GM19455 (cell line): ENCODE measurements around the gene ZBTB8A.
"Not testable (repeated sequence)": the region's sequence is repeated elsewhere in the genome, so short reads cannot be mapped to it uniquely, and the experiment has no call there.

Experiments
- ATAC-seq: cut with Tn5 transposase; IDR thresholded peaks from one replicate; pipeline ENCODE4 v1.9.1; 2021; ENCODE audit not compliant: unreplicated experiment

The ZBTB8A gene

GRCh38 chr1:32538887-32539583 lies at the start of gene ZBTB8A:
ZBTB8A (plus strand) TSS chr1:32539427; CDS start chr1:32592932, 53,505 bp downstream.
- ATAC-seq = no peak

GRCh38 chr1:32489774-32490454 lies 49.3 kb upstream of the ZBTB8A start:
- ATAC-seq = no peak

- ATAC-seq = no peak
These were observed 47.8 kb upstream of the ZBTB8A start for GRCh38 chr1:32491386-32491785.

GRCh38 chr1:32494196-32494595 lies 45.0 kb upstream of the ZBTB8A start:
- no peak for ATAC-seq

- ATAC-seq = no peak
These were observed 44.4 kb upstream of the ZBTB8A start for GRCh38 chr1:32494711-32495337.

GRCh38 chr1:32496127-32496526 lies 43.1 kb upstream of the ZBTB8A start:
- ATAC-seq = no peak

GRCh38 chr1:32498751-32499150 lies 40.5 kb upstream of the ZBTB8A start:
- no peak for ATAC-seq

- peak; percentile 61 for ATAC-seq
These were observed 38.6 kb upstream of the ZBTB8A start for GRCh38 chr1:32500387-32501209.

GRCh38 chr1:32501865-32502264 lies 37.4 kb upstream of the ZBTB8A start:
- ATAC-seq = no peak

- ATAC-seq = no peak
These were observed 36.1 kb upstream of the ZBTB8A start for GRCh38 chr1:32503153-32503552.

GRCh38 chr1:32507021-32507420 lies 32.2 kb upstream of the ZBTB8A start:
- no peak for ATAC-seq

GRCh38 chr1:32508761-32509160 lies 30.5 kb upstream of the ZBTB8A start:
- ATAC-seq = no peak

GRCh38 chr1:32509939-32510338 lies 29.3 kb upstream of the ZBTB8A start:
- no peak for ATAC-seq

GRCh38 chr1:32516402-32516801 lies 22.8 kb upstream of the ZBTB8A start:
- ATAC-seq = no peak

- no peak for ATAC-seq
These were observed 20.3 kb upstream of the ZBTB8A start for GRCh38 chr1:32518976-32519375.

- ATAC-seq = no peak
These were observed 18.1 kb upstream of the ZBTB8A start for GRCh38 chr1:32521165-32521564.

- ATAC-seq = no peak
These were observed 14.2 kb upstream of the ZBTB8A start for GRCh38 chr1:32525053-32525452.

- no peak for ATAC-seq
These were observed 13.4 kb upstream of the ZBTB8A start for GRCh38 chr1:32525661-32526444.

GRCh38 chr1:32528550-32528949 lies 10.7 kb upstream of the ZBTB8A start:
- not testable (repeated sequence) for ATAC-seq

GRCh38 chr1:32533792-32534327 lies 5.4 kb upstream of the ZBTB8A start:
- no peak for ATAC-seq
